Ascending aorta (tissue), 2 donors: ENCODE measurements around the gene ADIPOR2. TPM values are rescaled to one million over a fixed set of nuclear protein-coding genes. Genes with fewer than 3 reads are reported as not detected.
"Not testable (repeated sequence)": the region's sequence is repeated elsewhere in the genome, so short reads cannot be mapped to it uniquely, and the experiment has no call there.

Experiments
- DNase-seq, 2 donors: peaks; one replicate each; pipeline ENCODE4 v3.0.0-alpha.2; 2019; ENCODE audit warnings: low spot score in 2 of 2
- H3K27ac ChIP-seq, 2 donors: fragments of 200-600 bp; sonication (generic); one replicate each; pipeline ENCODE4 v1.5.1; 2016 to 2017; ENCODE audit warnings: mild to moderate bottlenecking in 1 of 2
- H3K27me3 ChIP-seq: fragments of 200-600 bp; sonication (generic); one replicate; pipeline ENCODE4 v1.5.1; 2017
- H3K36me3 ChIP-seq, 2 donors: fragments of 200-600 bp; sonication (generic); one replicate each; pipeline ENCODE4 v1.5.1; 2016
- H3K4me1 ChIP-seq, 2 donors: fragments of 200-600 bp; sonication (generic); one replicate each; pipeline ENCODE4 v1.5.1; 2016 to 2017; ENCODE audit warnings: mild to moderate bottlenecking in 1 of 2
- H3K4me3 ChIP-seq, 2 donors: fragments of 200-600 bp; sonication (generic); one replicate each; pipeline ENCODE4 v1.5.1; 2016 to 2017; ENCODE audit warnings: mild to moderate bottlenecking in 1 of 2
- H3K9me3 ChIP-seq, 2 donors: fragments of 200-600 bp; sonication (generic); one replicate each; pipeline ENCODE4 v1.5.1; 2016
- CTCF ChIP-seq, 3 experiments: fragments of 200-600 bp in 2 of 3; fragments of 450-650 bp in 1 of 3; sonication (generic) in 2 of 3; IDR thresholded peaks; one replicate each; pipeline ENCODE4 v1.5.1; 2016 to 2019; ENCODE audit warnings: antibody characterized with exemption in 3 of 3, mild to moderate bottlenecking in 1 of 3, moderate library complexity in 1 of 3
- intact Hi-C: fragments of 100-400 bp; cut with DNase I; formaldehyde crosslinking; loops from one replicate; pipeline ENCODE4 v1.15.1; 2023
- total RNA-seq: library from RNA; depleted of rRNA; stranded (reverse); fragments of >200 nt; gene quantifications from one replicate; pipeline ENCODE4 v1.1.0, GENCODE V29; 2016

ADIPOR2 gene
- total RNA-seq, 1 donor from 2014 or later = 25.7 TPM

- no peak for TF ChIP-seq CTCF (IDR thresholded peaks at IDR 0.05)
- Histone ChIP-seq H3K9me3 (no peaks in the 10 kb centered on the region), H3K4me3 (no peak overlapping the region), H3K36me3 (no peaks in the 10 kb centered on the region), H3K27ac (no peak overlapping the region), H3K4me1 (peaks cover 0 to 3% of the 10 kb centered on the region in 2 donors), H3K27me3 (no peaks in the 10 kb centered on the region)
- intact Hi-C loops = no loop called here
- DNase-seq = no peak
Measured at GRCh38 chr12:1732914-1733313, 42.0 kb downstream of the ADIPOR2 start.

- H3K27ac ChIP-seq, intact Hi-C loops, H3K27me3 ChIP-seq, DNase-seq, H3K4me3 ChIP-seq, H3K36me3 ChIP-seq, H3K9me3 ChIP-seq, H3K4me1 ChIP-seq: not testable (repeated sequence)
Measured at GRCh38 chr12:1733712-1734111, 42.8 kb downstream of the ADIPOR2 start.

- Histone ChIP-seq H3K4me3 (no peak overlapping the region), H3K27ac (no peak overlapping the region), H3K9me3 (no peaks in the 10 kb centered on the region), H3K36me3 (no peaks in the 10 kb centered on the region), H3K27me3 (no peaks in the 10 kb centered on the region), H3K4me1 (peaks cover 0 to 6% of the 10 kb centered on the region in 2 donors)
- DNase-seq = no peak
- no peak for TF ChIP-seq CTCF (IDR thresholded peaks at IDR 0.05)
- intact Hi-C loops = no loop called here
Measured at GRCh38 chr12:1737652-1738286, 46.9 kb downstream of the ADIPOR2 start.

- no peaks in the 10 kb centered on the region for H3K9me3 ChIP-seq
- H3K36me3 ChIP-seq = no peaks in the 10 kb centered on the region
- intact Hi-C loops = no loop called here
- DNase-seq = no peak
- TF ChIP-seq CTCF (IDR thresholded peaks at IDR 0.05) = no peak
- H3K4me3 ChIP-seq = no peak overlapping the region
- no peaks in the 10 kb centered on the region for H3K27me3 ChIP-seq
- H3K27ac ChIP-seq = no peak overlapping the region
- peaks cover 0 to 6% of the 10 kb centered on the region in 2 donors for H3K4me1 ChIP-seq
Measured at GRCh38 chr12:1738446-1738845, 47.6 kb downstream of the ADIPOR2 start.

GRCh38 chr12:1739368-1739767, 48.5 kb downstream of the ADIPOR2 start:
- H3K27me3 ChIP-seq = no peaks in the 10 kb centered on the region
- H3K27ac ChIP-seq = no peak overlapping the region
- no peak overlapping the region for H3K4me3 ChIP-seq
- intact Hi-C loops = no loop called here
- no peak for DNase-seq
- H3K4me1 ChIP-seq = peaks cover 0 to 6% of the 10 kb centered on the region in 2 donors
- TF ChIP-seq CTCF (IDR thresholded peaks at IDR 0.05) = no peak
- H3K36me3 ChIP-seq = no peaks in the 10 kb centered on the region
- no peaks in the 10 kb centered on the region for H3K9me3 ChIP-seq

GRCh38 chr12:1740161-1740948, 49.5 kb downstream of the ADIPOR2 start:
- Histone ChIP-seq H3K27ac (no peak overlapping the region), H3K36me3 (no peaks in the 10 kb centered on the region), H3K27me3 (no peaks in the 10 kb centered on the region), H3K4me3 (no peak overlapping the region), H3K9me3 (no peaks in the 10 kb centered on the region), H3K4me1 (peaks cover 0 to 6% of the 10 kb centered on the region in 2 donors)
- TF ChIP-seq CTCF (IDR thresholded peaks at IDR 0.05) = no peak
- DNase-seq = no peak
- intact Hi-C loops = no loop called here
